ENCODE measurements around the gene CNIH2. TPM values are rescaled to one million over a fixed set of nuclear protein-coding genes. Genes with fewer than 3 reads are reported as not detected.

Gene CNIH2
- total RNA-seq, result under 1 TPM in 1 of 2 donors, not detected in 1; 0.34 TPM

DNA sequence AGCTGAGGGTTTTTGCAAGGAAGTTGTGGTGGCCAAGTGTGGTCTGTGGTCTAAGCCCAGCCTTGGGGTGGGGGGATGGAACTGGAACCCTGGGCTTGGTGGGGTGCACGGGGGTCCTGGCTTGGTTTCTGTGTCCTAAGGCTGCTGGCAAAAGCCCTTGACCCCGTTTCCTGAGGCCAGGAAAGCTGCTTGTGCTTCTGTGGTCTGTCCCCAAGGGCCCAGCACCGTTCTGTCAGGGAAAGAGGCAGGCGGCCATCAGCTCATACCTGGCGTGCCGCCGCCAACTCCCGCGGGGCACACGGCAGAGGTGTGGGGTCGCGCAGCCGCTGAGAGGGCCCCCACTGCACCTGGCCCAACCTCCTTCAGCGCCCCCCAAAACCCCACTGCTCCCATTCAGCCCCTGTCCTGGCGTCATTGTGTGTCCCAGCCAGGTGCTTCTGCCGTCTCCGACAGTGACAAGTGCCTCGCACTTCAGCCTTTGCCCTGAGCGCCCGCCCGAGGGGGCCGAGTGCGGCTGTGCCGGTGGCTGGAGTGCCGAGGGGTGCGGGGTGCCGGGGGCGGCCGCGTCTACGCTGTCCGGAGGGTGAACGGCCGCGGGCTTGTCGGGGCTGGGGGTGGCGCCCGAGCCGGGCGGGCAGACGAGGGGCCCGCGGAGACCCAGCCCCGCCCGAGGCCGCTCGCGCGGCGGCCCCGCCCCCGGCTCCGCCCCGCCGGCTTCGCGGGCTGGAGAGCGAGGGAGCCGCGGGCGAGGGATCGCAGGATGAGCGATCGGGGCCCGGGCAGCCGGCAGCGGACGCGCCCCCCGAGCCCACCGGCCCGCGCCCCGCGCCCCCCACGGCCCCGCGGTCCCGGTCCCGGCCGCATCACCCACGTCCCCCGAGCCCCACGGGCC lies at the start of gene CNIH2:
CNIH2 (plus strand) TSS at position 705 of the 892 bp plus-strand sequence. CDS start 282 bp downstream, outside the sequence.

GRCh38 chr11:66268244-66268951 lies 9.6 kb upstream of the CNIH2 start, which contains the start of gene RAB1B:
RAB1B (plus strand) TSS chr11:66268639; CDS start chr11:66268680, 41 bp downstream.

GRCh38 chr11:66288671-66289547 lies 10.9 kb downstream of the CNIH2 start, which contains the start of gene YIF1A:
YIF1A (minus strand) TSS chr11:66289143; CDS start chr11:66288985, 158 bp downstream.

GRCh38 chr11:66291706-66292542 lies 13.9 kb downstream of the CNIH2 start, which contains the start of gene TMEM151A:
TMEM151A (plus strand) TSS chr11:66291894; CDS start chr11:66292014, 120 bp downstream.

GRCh38 chr11:66316849-66317251 lies 38.9 kb downstream of the CNIH2 start, which contains the start of gene CD248:
CD248 (minus strand) TSS chr11:66317044; CDS start chr11:66317027, 17 bp downstream.

Other genes with a start within 250 kb of the CNIH2 start
- gene GAL3ST3, start 229.0 kb upstream of the CNIH2 start, total RNA-seq, result not detected
- 100 to 1,000 TPM; 173 to 199 TPM for gene SF3B2, start 225.8 kb upstream of the CNIH2 start, total RNA-seq
- 10 to 100 TPM; 18.2 to 22.6 TPM for gene PACS1, start 207.9 kb upstream of the CNIH2 start, total RNA-seq
- 10 to 100 TPM; 19.6 to 28.0 TPM for gene KLC2, start 20.5 kb upstream of the CNIH2 start, total RNA-seq
- gene RAB1B, start 9.5 kb upstream of the CNIH2 start, total RNA-seq, result 100 to 1,000 TPM in 1 of 2 donors, 10 to 100 TPM in 1; 98.4 to 112 TPM
- gene YIF1A, start 11.0 kb downstream of the CNIH2 start, total RNA-seq, result 100 to 1,000 TPM; 106 to 147 TPM
- under 1 TPM; under 0.01 TPM for gene TMEM151A, start 13.7 kb downstream of the CNIH2 start, total RNA-seq
- gene CD248, start 38.9 kb downstream of the CNIH2 start, total RNA-seq, result 1 to 10 TPM in 1 of 2 donors, under 1 TPM in 1; 0.69 to 2.3 TPM
- 10 to 100 TPM in 1 of 2 donors, 1 to 10 TPM in 1; 5.2 to 16.3 TPM for gene RIN1, start 58.3 kb downstream of the CNIH2 start, total RNA-seq
- gene BRMS1, start 66.9 kb downstream of the CNIH2 start, total RNA-seq, result 10 to 100 TPM; 55.4 to 92.6 TPM
- gene B4GAT1, start 69.5 kb downstream of the CNIH2 start, total RNA-seq, result 10 to 100 TPM; 35.0 to 51.3 TPM
- under 1 TPM; 0.34 to 0.67 TPM for gene SLC29A2, start 93.6 kb downstream of the CNIH2 start, total RNA-seq
- not detected for gene NPAS4, start 142.9 kb downstream of the CNIH2 start, total RNA-seq
- gene MRPL11, start 160.7 kb downstream of the CNIH2 start, total RNA-seq, result 10 to 100 TPM; 22.0 to 45.6 TPM
- gene PELI3, start 188.7 kb downstream of the CNIH2 start, total RNA-seq, result 10 to 100 TPM; 12.0 to 17.2 TPM
- gene DPP3, start 202.3 kb downstream of the CNIH2 start, total RNA-seq, result 10 to 100 TPM; 73.6 to 75.0 TPM
- gene BBS1, start 232.5 kb downstream of the CNIH2 start, total RNA-seq, result 10 to 100 TPM; 21.3 to 33.0 TPM